Keratinocyte (primary cell): ENCODE measurements around the gene PALD1. TPM values are rescaled to one million over a fixed set of nuclear protein-coding genes. Genes with fewer than 3 reads are reported as not detected.

Source experiments
- DNase-seq: peaks from one replicate; pipeline ENCODE4 v3.0.0-alpha.2; 2011; ENCODE audit warnings: low read depth, missing footprints, low spot score
- FAIRE-seq: peaks from 2 replicates; lab custom pipeline; 2011; peaks lifted over from hg19 to GRCh38; lab: Jason Lieb, UNC
- H2AFZ ChIP-seq: 2 replicates; pipeline ENCODE4 v1.6.0; 2012; ENCODE audit warnings: low read length, control low read depth, inconsistent platforms; ENCODE audit not compliant: control insufficient read depth
- H3K27ac ChIP-seq: 2 replicates; pipeline ENCODE4 v1.5.1; 2011; ENCODE audit warnings: low read length; ENCODE audit not compliant: control insufficient read depth, insufficient read depth
- H3K27me3 ChIP-seq: 3 replicates; pipeline ENCODE4 v1.6.0; 2011; ENCODE audit warnings: low read length; ENCODE audit not compliant: control insufficient read depth, insufficient read depth; ENCODE audit errors: extremely low read depth
- H3K36me3 ChIP-seq, 2 experiments: 2 replicates in 1 of 2; 3 replicates in 1 of 2; pipeline ENCODE4 v1.5.1; 2011; ENCODE audit warnings: low read length in 2 of 2, mild to moderate bottlenecking in 1 of 2; ENCODE audit not compliant: control insufficient read depth in 2 of 2, insufficient read depth in 2 of 2; ENCODE audit errors: extremely low read depth in 1 of 2
- H3K4me1 ChIP-seq: 3 replicates; pipeline ENCODE4 v1.5.1; 2011; ENCODE audit warnings: low read length; ENCODE audit not compliant: control insufficient read depth, insufficient read depth; ENCODE audit errors: extremely low read depth
- H3K4me2 ChIP-seq: 3 replicates; pipeline ENCODE4 v1.6.0; 2011; ENCODE audit warnings: low read depth, low read length; ENCODE audit not compliant: control insufficient read depth, insufficient read depth; ENCODE audit errors: extremely low read depth
- H3K4me3 ChIP-seq, 3 experiments: fragments of 200-600 bp in 1 of 3; sonication (generic) in 1 of 3; 2 replicates in 2 of 3; 3 replicates in 1 of 3; pipeline ENCODE4 v1.5.1; 2011 to 2016; ENCODE audit warnings: low read length in 3 of 3, mild to moderate bottlenecking in 3 of 3, control low read depth in 2 of 3, inconsistent platforms in 1 of 3, low read depth in 1 of 3, mixed read lengths in 1 of 3, mixed run types in 1 of 3, moderate library complexity in 1 of 3; ENCODE audit not compliant: control insufficient read depth in 2 of 3, insufficient read depth in 2 of 3; ENCODE audit errors: extremely low read depth in 1 of 3
- H3K79me2 ChIP-seq: 2 replicates; pipeline ENCODE4 v1.6.0; 2012; ENCODE audit warnings: low read length; ENCODE audit not compliant: control insufficient read depth, insufficient read depth
- H3K9ac ChIP-seq: 3 replicates; pipeline ENCODE4 v1.6.0; 2011; ENCODE audit warnings: low read length; ENCODE audit not compliant: control insufficient read depth, insufficient read depth; ENCODE audit errors: extremely low read depth
- H3K9me1 ChIP-seq: 3 replicates; pipeline ENCODE4 v1.6.0; 2011; ENCODE audit warnings: low read length; ENCODE audit not compliant: control insufficient read depth, insufficient read depth; ENCODE audit errors: extremely low read depth
- H3K9me3 ChIP-seq: 2 replicates; pipeline ENCODE4 v1.5.1; 2012; ENCODE audit warnings: low read depth, low read length; ENCODE audit not compliant: control insufficient read depth
- H4K20me1 ChIP-seq: 3 replicates; pipeline ENCODE4 v1.6.0; 2011; ENCODE audit warnings: low read length; ENCODE audit not compliant: control insufficient read depth, insufficient read depth; ENCODE audit errors: extremely low read depth
- CTCF ChIP-seq, 3 experiments: IDR thresholded peaks in 1 of 3; conservative IDR thresholded peaks in 1 of 3; optimal IDR thresholded peaks in 1 of 3; 2 replicates in 2 of 3; 3 replicates in 1 of 3; pipeline versions ENCODE3 to v1.5.1; 2011; ENCODE audit warnings: low read length in 3 of 3, mild to moderate bottlenecking in 3 of 3, moderate library complexity in 2 of 3, control low read depth in 1 of 3, inconsistent platforms in 1 of 3; ENCODE audit not compliant: insufficient read depth in 2 of 3; ENCODE audit errors: extremely low read depth in 1 of 3
- EZH2 ChIP-seq: IDR thresholded peaks from one replicate; pipeline ENCODE4 v1.6.1; 2012; ENCODE audit warnings: inconsistent platforms, mild to moderate bottlenecking, low read length, moderate library complexity
- dilution Hi-C: fragments of 300-500 bp; cut with MboI; formaldehyde crosslinking; loops from one replicate; pipeline ENCODE4 v1.7.0; 2020; ENCODE audit warnings: low sequenced_read_pairs; ENCODE audit not compliant: extremely low pct_ligation_motif_present
- polyA plus RNA-seq, 5 experiments: library from polyadenylated mRNA; depleted of rRNA in 3 of 5; stranded (reverse) in 3 of 5; stranded (forward) in 1 of 5; unstranded in 1 of 5; fragments of >200 nt; gene quantifications; 1 replicate in 1 of 5; 2 replicates in 3 of 5; 3 replicates in 1 of 5; pipeline versions ENCODE4 v1.2.1 to v1.2.3, GENCODE V29; 2011 to 2012; ENCODE audit warnings: missing spikeins in 2 of 5, low read depth in 1 of 5, low replicate concordance in 1 of 5

PALD1 gene
- polyA plus RNA-seq, 1 donor (not counting 4 experiments of a cell fraction or from before 2014, with no cell fraction given) = 0.83 TPM

- Histone ChIP-seq H3K27me3 (peaks cover 14% of the 10 kb centered on the region), H4K20me1 (no peaks in the 10 kb centered on the region), H3K9ac (no peak overlapping the region), H3K79me2 (no peaks in the 10 kb centered on the region), H3K4me1 (peaks cover 18% of the 10 kb centered on the region), H3K27ac (no peak overlapping the region), H3K9me3 (no peaks in the 10 kb centered on the region), H3K4me3 (no peak overlapping the region), H3K4me2 (no peak overlapping the region), H3K36me3 (no peaks in the 10 kb centered on the region), H2AFZ (no peak overlapping the region), H3K9me1 (no peaks in the 10 kb centered on the region)
- FAIRE-seq = no peak
- no peak for DNase-seq
- TF ChIP-seq EZH2 (no peak), CTCF (optimal IDR thresholded peaks at IDR 0.05 in 1 of 3, IDR thresholded peaks at IDR 0.05 in 1 of 3, conservative IDR thresholded peaks at IDR 0.05 in 1 of 3; ENCODE audit: extremely low read depth in 1 of 3, insufficient read depth in 2 of 3, low read length in 3 of 3) (no peak)
- dilution Hi-C loops = no loop called here
Observed at GRCh38 chr10:70445718-70446657, 32.6 kb upstream of the PALD1 start.

- no peaks in the 10 kb centered on the region for H3K79me2 ChIP-seq
- no peaks in the 10 kb centered on the region for H4K20me1 ChIP-seq
- H3K4me2 ChIP-seq = no peak overlapping the region
- H3K4me3 ChIP-seq = no peak overlapping the region
- H3K36me3 ChIP-seq = no peaks in the 10 kb centered on the region
- H3K9ac ChIP-seq = no peak overlapping the region
- dilution Hi-C loops = no loop called here
- H3K9me1 ChIP-seq = no peaks in the 10 kb centered on the region
- H2AFZ ChIP-seq = no peak overlapping the region
- no peak for DNase-seq
- no peaks in the 10 kb centered on the region for H3K4me1 ChIP-seq
- no peak for FAIRE-seq
- H3K9me3 ChIP-seq = no peaks in the 10 kb centered on the region
- H3K27me3 ChIP-seq = no peaks in the 10 kb centered on the region
- TF ChIP-seq EZH2 = no peak
- TF ChIP-seq CTCF (optimal IDR thresholded peaks at IDR 0.05 in 1 of 3, IDR thresholded peaks at IDR 0.05 in 1 of 3, conservative IDR thresholded peaks at IDR 0.05 in 1 of 3; ENCODE audit: extremely low read depth in 1 of 3, insufficient read depth in 2 of 3, low read length in 3 of 3) = no peak
- no peak overlapping the region for H3K27ac ChIP-seq
Observed at GRCh38 chr10:70448236-70448635, 30.3 kb upstream of the PALD1 start.
